GM18858 (cell line): ENCODE results near the gene EPS15.
"Not testable (repeated sequence)": the region's sequence is repeated elsewhere in the genome, so short reads cannot be mapped to it uniquely, and the experiment has no call there.

Experiments
- ATAC-seq: cut with Tn5 transposase; IDR thresholded peaks from one replicate; pipeline ENCODE4 v1.9.1; 2021; ENCODE audit not compliant: unreplicated experiment

The EPS15 gene

GRCh38 chr1:51474832-51475620 is 44.0 kb downstream of the EPS15 start:
- ATAC-seq, result not testable (repeated sequence)

GRCh38 chr1:51473331-51474115 is 45.5 kb downstream of the EPS15 start:
- ATAC-seq, result no peak

- ATAC-seq, result no peak
These were observed 46.7 kb downstream of the EPS15 start for GRCh38 chr1:51472359-51472758.

GRCh38 chr1:51469518-51469917 is 49.5 kb downstream of the EPS15 start:
- ATAC-seq, result no peak

- ATAC-seq, result no peak
These were observed 54.2 kb downstream of the EPS15 start for GRCh38 chr1:51464828-51465227.

GRCh38 chr1:51463561-51463960 is 55.5 kb downstream of the EPS15 start:
- ATAC-seq, result no peak

- not testable (repeated sequence) for ATAC-seq
These were observed 56.8 kb downstream of the EPS15 start for GRCh38 chr1:51462289-51462688.

- ATAC-seq, result no peak
These were observed 64.5 kb downstream of the EPS15 start for GRCh38 chr1:51454554-51454953.

GRCh38 chr1:51453010-51453409 is 66.1 kb downstream of the EPS15 start:
- no peak for ATAC-seq

- not testable (repeated sequence) for ATAC-seq
These were observed 70.1 kb downstream of the EPS15 start for GRCh38 chr1:51448844-51449454.

GRCh38 chr1:51445351-51446090 is 73.5 kb downstream of the EPS15 start:
- no peak for ATAC-seq

- no peak for ATAC-seq
These were observed 74.4 kb downstream of the EPS15 start for GRCh38 chr1:51444534-51445192.

- no peak for ATAC-seq
These were observed 75.0 kb downstream of the EPS15 start for GRCh38 chr1:51444096-51444495.

- no peak for ATAC-seq
These were observed 75.5 kb downstream of the EPS15 start for GRCh38 chr1:51443555-51443954.

GRCh38 chr1:51442616-51443015 is 76.5 kb downstream of the EPS15 start:
- no peak for ATAC-seq

- no peak for ATAC-seq
These were observed 76.9 kb downstream of the EPS15 start for GRCh38 chr1:51442198-51442597.

- ATAC-seq, result no peak
These were observed 79.2 kb downstream of the EPS15 start for GRCh38 chr1:51439895-51440294.

- no peak for ATAC-seq
These were observed 80.0 kb downstream of the EPS15 start for GRCh38 chr1:51439053-51439452.

GRCh38 chr1:51437391-51437790 is 81.7 kb downstream of the EPS15 start:
- ATAC-seq, result not testable (repeated sequence)

- no peak for ATAC-seq
These were observed 83.2 kb downstream of the EPS15 start for GRCh38 chr1:51435878-51436277.
